Retina (tissue), 1 donor: ENCODE data around the gene TRIM28.
"Not testable (repeated sequence)": the region's sequence is repeated elsewhere in the genome, so short reads cannot be mapped to it uniquely, and the experiment has no call there.

ENCODE experiments used
- DNase-seq: peaks from one replicate; pipeline ENCODE4 v3.0.0-alpha.2; 2016

The TRIM28 gene

DNA sequence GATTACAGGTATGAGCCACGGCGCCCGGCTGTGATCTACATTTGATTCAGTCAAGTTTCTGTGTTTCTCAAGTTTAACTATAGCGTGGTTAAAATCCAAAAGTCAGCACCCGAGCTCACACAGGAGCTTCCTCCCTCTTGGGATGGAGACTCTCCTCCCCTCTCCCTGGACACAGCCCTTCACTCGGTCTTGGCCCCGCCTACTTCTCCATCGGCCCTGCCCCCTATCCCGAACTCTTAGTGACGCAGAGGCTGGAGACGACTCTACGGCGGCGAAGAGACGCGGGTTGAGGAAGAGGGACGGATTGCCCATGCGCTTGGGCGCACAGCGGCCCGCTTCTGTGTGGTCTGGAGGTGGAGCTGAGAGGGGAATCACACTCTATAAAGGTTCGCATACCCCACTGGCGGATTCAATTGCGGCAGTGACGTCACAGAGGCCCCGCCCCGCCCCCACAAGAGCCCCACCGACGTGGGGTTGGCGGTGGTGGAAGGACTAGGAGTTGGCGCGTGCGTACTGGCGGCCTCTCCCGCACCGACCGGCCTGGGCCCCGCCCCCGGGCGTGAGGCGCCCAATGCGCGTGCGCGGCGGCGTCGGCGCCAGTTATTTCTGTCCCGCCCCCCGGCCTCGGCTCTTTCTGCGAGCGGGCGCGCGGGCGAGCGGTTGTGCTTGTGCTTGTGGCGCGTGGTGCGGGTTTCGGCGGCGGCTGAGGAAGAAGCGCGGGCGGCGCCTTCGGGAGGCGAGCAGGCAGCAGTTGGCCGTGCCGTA is at the start of gene TRIM28:
TRIM28 (plus strand) TSS at position 239 of the 765 bp plus-strand sequence. CDS start 694 bp downstream, outside the sequence.
- peak; percentile 99 for DNase-seq

GRCh38 chr19:58497634-58498170 is 46.2 kb upstream of the TRIM28 start:
- DNase-seq, result no peak

DNA sequence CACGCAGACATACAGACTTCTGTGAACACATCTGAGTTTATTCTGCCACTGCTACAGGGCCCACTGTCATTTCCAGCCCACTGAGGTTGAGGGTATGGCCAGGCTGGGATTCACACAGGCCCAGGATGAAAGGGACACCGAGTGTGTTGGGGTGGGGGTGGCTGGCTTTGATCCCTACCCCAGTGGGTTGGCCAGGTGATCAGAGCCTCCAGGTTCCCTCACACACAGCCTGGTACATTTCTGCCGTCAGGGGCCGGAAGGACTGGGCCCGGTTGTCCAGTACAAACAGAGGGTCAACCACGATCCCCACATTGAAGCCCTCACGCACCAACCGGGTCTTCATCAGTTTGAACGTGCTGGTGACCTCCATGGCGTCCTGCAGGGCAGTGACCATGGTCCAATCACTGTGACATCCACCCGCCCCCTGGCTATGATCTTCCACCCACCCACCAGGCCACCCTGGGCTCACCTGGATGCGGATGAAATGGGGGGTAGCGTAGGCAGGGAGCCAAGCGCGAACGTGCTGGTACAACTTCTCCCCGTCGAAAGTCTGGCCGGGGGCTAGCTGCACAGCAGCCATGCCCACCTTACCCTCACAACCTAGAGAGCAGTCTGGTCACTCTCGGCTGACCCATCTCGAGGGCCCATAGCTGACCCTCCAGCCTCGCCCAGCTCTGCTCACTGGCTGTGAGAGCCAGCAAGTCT is 45.4 kb upstream of the TRIM28 start:
- no peak for DNase-seq

DNA sequence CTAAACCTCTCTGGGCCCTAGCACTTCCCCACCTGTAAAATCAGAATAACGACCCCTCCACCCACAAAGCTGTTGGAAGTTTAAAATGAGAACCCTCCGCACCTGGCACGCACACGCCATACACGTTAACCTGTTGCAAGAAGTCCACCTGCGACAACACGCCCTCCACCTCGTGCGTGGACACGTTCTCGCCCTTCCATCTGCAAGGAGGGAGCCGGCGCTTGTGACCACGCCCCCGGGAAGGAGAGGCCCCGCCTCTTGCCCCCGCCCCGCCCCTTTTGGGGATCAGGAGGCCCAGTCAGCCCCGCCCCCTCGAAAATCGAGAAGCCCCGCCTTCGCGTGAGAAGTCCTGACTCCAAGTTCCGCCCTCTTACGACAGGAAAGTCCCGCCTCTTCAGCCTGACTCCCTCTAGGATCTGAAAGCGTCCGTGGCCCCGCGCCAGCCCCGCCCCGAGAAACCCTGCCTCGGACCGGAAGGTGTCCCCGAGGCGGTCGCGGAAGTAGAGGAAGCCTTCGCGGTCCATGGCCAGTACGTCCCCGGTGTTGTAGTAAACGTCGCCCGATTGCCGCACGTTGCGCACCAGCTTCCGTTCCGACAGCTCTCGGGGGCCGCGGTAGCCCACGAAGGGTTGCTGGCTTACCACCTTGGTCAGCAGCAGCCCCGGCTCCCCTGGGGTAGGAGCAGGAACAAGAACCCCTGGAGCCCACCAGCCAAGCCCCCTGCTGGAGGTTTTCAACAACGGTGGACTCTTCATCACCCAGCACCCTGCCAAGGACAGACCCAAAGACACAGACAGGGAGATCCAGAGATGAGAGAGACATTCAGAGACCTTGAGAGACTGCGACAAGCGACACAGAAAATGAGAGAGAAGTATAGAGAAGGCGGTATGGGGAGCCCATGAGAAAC is 44.6 kb upstream of the TRIM28 start:
- peak; percentile 94 for DNase-seq

- no peak for DNase-seq
Observed at GRCh38 chr19:58500242-58500641, 43.6 kb upstream of the TRIM28 start.

GRCh38 chr19:58507602-58508223 is 36.2 kb upstream of the TRIM28 start:
- not testable (repeated sequence) for DNase-seq

GRCh38 chr19:58509731-58510083 is 34.2 kb upstream of the TRIM28 start:
- DNase-seq, result no peak

GRCh38 chr19:58510084-58510862 is 33.6 kb upstream of the TRIM28 start:
- DNase-seq, result no peak

GRCh38 chr19:58511353-58512208 is 32.3 kb upstream of the TRIM28 start, which contains the start of gene SLC27A5:
SLC27A5 (minus strand) TSS chr19:58511992; CDS start chr19:58511955, 37 bp downstream.
- DNase-seq, result no peak

GRCh38 chr19:58513213-58513693 is 30.6 kb upstream of the TRIM28 start:
- no peak for DNase-seq

DNA sequence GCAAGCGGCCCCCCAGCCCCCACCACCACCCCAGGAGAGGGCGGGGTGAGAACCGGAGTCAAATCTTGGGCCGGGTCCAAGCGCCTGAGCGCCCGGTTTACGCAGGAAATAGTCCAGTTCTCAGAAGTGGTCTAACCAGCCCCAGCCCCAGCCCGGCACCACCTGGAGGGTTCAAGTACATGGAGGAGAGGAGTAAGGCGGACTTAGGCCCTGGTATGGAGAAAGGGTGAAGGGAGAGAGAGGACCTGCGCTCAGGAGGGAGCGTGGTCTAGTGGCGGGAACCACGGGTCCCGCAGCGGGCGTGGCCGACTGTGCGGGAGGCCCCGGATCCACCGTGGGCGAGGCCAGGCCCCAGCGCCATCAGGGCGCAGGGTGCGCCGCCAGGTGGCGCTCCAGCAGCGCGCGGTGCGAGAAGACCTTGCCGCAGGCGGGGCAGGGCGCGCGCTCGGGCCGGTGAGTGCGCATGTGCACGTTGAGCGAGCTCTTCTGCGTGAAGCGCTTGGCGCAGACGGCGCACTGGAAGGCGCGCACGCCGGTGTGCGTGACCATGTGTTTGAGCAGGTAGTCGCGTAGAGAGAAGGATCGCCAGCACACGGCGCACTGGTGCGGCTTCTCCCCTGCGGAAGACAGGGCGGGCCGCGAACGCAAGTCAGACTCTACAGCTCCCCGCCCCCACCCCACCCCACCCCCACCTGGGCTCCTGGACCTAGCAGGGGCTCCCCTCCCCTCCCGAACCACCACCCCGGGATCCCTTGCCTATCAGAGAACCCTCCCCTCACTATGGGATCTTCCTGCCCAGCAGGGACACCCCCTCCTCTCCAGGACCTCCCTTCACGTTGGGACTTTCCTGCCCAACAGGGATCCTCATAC is 29.9 kb upstream of the TRIM28 start:
- peak; percentile 93 for DNase-seq

GRCh38 chr19:58514564-58515022 is 29.3 kb upstream of the TRIM28 start:
- DNase-seq, result no peak

GRCh38 chr19:58515259-58515658 is 28.6 kb upstream of the TRIM28 start:
- no peak for DNase-seq

DNA sequence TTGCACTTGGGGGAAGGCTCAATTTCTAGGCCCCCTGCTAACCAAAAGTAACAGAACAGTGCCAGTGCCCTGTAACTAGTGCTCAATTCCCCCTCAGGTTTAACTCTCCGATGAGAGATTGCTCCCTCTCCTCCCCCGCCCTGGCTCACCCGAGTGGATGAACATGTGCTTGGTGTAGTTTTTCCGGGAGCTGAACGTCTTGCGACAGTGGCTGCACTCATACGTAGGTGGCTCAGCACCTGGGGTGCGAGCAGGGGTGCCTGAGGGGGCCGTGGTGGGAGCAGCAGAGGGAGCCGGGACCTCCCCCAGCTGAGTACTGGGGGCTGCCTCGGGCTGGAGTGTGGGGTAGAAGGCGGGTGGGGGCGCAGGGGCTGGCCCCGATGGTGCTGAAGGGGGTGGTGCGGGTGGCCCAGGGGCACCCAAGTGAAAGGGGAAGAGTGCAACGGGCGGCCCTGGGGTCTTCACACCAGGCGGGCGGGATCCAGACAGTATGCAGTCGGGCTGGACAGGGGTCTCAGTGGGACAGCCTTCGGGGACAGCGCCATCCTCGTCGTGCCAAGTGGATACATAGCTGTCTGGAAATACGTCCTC is 27.5 kb upstream of the TRIM28 start:
- DNase-seq, result no peak

GRCh38 chr19:58516964-58517833 is 26.7 kb upstream of the TRIM28 start:
- DNase-seq, result no peak

DNA sequence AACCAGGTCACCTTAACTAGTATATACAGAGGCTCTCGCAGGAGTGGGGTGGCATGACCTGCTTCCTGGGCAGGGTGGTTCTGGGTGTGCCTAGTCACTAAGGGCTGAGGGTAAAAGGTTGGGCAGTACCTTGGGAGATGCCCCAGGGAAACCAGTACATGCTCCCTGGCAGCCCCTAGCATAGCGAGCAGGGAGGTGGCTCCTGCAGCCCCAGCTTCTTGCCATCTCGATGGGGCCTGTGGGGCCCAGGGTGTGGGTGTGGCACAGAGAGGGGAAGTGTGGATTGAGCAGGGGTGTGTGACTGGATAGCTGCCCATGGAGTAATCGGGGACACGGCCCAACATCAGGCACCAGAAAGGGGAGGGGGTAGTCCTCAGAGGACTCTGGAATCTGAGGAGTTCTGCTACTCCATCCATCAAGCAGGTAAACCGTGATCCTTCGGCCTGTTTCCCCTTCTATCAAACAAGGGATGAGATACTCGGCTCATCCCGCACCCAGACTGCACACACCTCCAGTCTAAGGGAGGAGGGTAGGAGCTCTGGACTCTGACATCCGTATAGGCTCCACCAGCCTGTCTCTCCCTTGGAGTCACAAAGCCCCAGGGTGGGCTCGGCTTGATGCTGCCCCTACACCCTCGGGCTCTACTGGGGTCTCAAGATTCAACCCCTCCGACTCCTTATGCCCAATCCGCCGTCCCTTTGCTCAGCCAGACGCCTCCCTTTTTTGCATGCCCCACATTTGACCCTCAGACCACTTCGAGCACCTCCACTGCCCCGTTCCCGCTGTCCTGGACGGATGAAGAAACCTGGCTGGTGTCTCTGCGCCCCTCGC is 25.4 kb upstream of the TRIM28 start:
- no peak for DNase-seq

- peak; percentile 91 for DNase-seq
Observed at GRCh38 chr19:58519087-58519354, 24.8 kb upstream of the TRIM28 start.
